Upper lobe of left lung (tissue), 6 donors: ENCODE data around the gene PTPRD. TPM values are rescaled to one million over a fixed set of nuclear protein-coding genes. Genes with fewer than 3 reads are reported as not detected.

ENCODE experiments used
- ATAC-seq, 2 donors: fragments of 200-7000 bp; cut with Tn5 transposase; one replicate each; pipeline ENCODE4 v1.9.1; 2022; ENCODE audit warnings: mild to moderate bottlenecking in 2 of 2, moderate library complexity in 2 of 2; ENCODE audit not compliant: low FRiP score in 2 of 2
- DNase-seq, 2 donors: peaks; one replicate each; pipeline ENCODE4 v3.0.0-alpha.2; 2019 to 2020
- H3K27ac ChIP-seq, 4 donors: fragments of 200-600 bp; sonication (generic); one replicate each; pipeline ENCODE4 v1.5.1; 2016 to 2019
- H3K27me3 ChIP-seq, 4 donors: fragments of 200-600 bp; sonication (generic); one replicate each; pipeline ENCODE4 v1.5.1; 2017 to 2019
- H3K36me3 ChIP-seq, 4 donors: fragments of 200-600 bp; sonication (generic); one replicate each; pipeline ENCODE4 v1.5.1; 2016 to 2019
- H3K4me1 ChIP-seq, 4 donors: fragments of 200-600 bp; sonication (generic); one replicate each; pipeline ENCODE4 v1.5.1; 2018 to 2019
- H3K4me3 ChIP-seq, 4 donors: fragments of 200-600 bp; sonication (generic); one replicate each; pipeline ENCODE4 v1.5.1; 2017 to 2019; ENCODE audit warnings: mild to moderate bottlenecking in 2 of 4, moderate library complexity in 1 of 4
- H3K9me3 ChIP-seq, 4 donors: fragments of 200-600 bp; sonication (generic); one replicate each; pipeline ENCODE4 v1.5.1; 2018 to 2019
- CTCF ChIP-seq, 6 experiments: fragments of 450-650 bp in 4 of 6; fragments of 200-600 bp in 2 of 6; sonication (generic) in 2 of 6; IDR thresholded peaks; one replicate each; pipeline ENCODE4 v1.5.1; 2016 to 2019; ENCODE audit warnings: antibody characterized with exemption in 6 of 6
- EP300 ChIP-seq, 4 donors: sonication (generic); formaldehyde crosslinking; IDR thresholded peaks; one replicate each; pipeline ENCODE4 v1.5.1; 2017; ENCODE audit warnings: antibody characterized with exemption in 4 of 4, control low read depth in 2 of 4
- POLR2A ChIP-seq, 4 donors: fragments of 450-650 bp; IDR thresholded peaks; one replicate each; pipeline ENCODE4 v1.5.1; 2016 to 2017; ENCODE audit warnings: antibody characterized with exemption in 4 of 4, mild to moderate bottlenecking in 2 of 4
- POLR2AphosphoS5 ChIP-seq, 2 donors: sonication (generic); formaldehyde crosslinking; IDR thresholded peaks; one replicate each; pipeline ENCODE4 v1.5.1; 2017; ENCODE audit warnings: antibody characterized with exemption in 2 of 2
- WGBS, 2 donors: methylation state at CpG; one replicate each; pipeline ENCODE4 v1.1.5; 2017 to 2018; 5-methylcytosine and 5-hydroxymethylcytosine counted together
- total RNA-seq, 6 donors: library from RNA; depleted of rRNA in 4 of 6; stranded (reverse); fragments of >200 nt in 4 of 6; gene quantifications; one replicate each; pipeline versions ENCODE4 v1.1.0 to v1.2.1, GENCODE V29; 2016 to 2021
- donor health status: DM: no; HTN: no; CAD: no; lungs with moderate emphysema.
- donor health status: DM: no; HTN: yes; CAD: no; lungs with severe emphysema.

The PTPRD gene
- total RNA-seq, result 10 to 100 TPM in 4 of 6 donors, 1 to 10 TPM in 2; 7.4 to 46.1 (median 14.5) TPM

- peaks cover 0 to 14% (median 1%) of the 10 kb centered on the region in 4 donors for H3K27me3 ChIP-seq
Measured at GRCh38 chr9:10612641-10613398, at the start of gene PTPRD. TSS of gene PTPRD (minus strand) at chr9:10613002.

GRCh38 chr9:10661994-10662393 lies 49.2 kb upstream of the PTPRD start:
- 33 to 39% methylated on average over 2 of the region's 2 CpGs for WGBS, 2 donors
- no peaks in the 10 kb centered on the region for H3K4me1 ChIP-seq
- H3K27ac ChIP-seq, result no peak overlapping the region
- no peaks in the 10 kb centered on the region for H3K36me3 ChIP-seq
- DNase-seq, result no peak
- H3K9me3 ChIP-seq, result no peaks in the 10 kb centered on the region
- no peaks in the 10 kb centered on the region for H3K27me3 ChIP-seq
- no peak for TF ChIP-seq POLR2AphosphoS5 (IDR thresholded peaks at IDR 0.05)
- TF ChIP-seq CTCF (IDR thresholded peaks at IDR 0.05), result no peak
- TF ChIP-seq POLR2A (IDR thresholded peaks at IDR 0.05), result no peak
- no peak for TF ChIP-seq EP300 (IDR thresholded peaks at IDR 0.05)
- no peak for ATAC-seq
- H3K4me3 ChIP-seq, result no peak overlapping the region

More at GRCh38 chr9:10612641-10613398, at the start of gene PTPRD:
- Histone ChIP-seq H3K36me3 (no peaks in the 10 kb centered on the region), H3K4me3 (peak within 1 kb of the TSS in 3 of 4 donors; percentile 46 to 57 (median 52)), H3K27ac (peak within 1 kb of the TSS in 1 of 4 donors; percentile 46), H3K9me3 (no peaks in the 10 kb centered on the region), H3K4me1 (peaks cover 0 to 15% (median 5%) of the 10 kb centered on the region in 4 donors)
- DNase-seq, result peak; percentile 55 to 88
- peak; percentile 74 to 85 for ATAC-seq
- TF ChIP-seq POLR2A (IDR thresholded peaks at IDR 0.05), result peak in 1 of 4 donors; percentile 42
- no peak for TF ChIP-seq POLR2AphosphoS5 (IDR thresholded peaks at IDR 0.05)
- peak in 3 of 6 experiments; percentile 12 to 65 (median 54) for TF ChIP-seq CTCF (IDR thresholded peaks at IDR 0.05)
- no peak for TF ChIP-seq EP300 (IDR thresholded peaks at IDR 0.05)
- WGBS, 2 donors, result 2% methylated on average over 15 to 75 of the region's 87 CpGs

GRCh38 chr9:10661376-10661775 lies 48.6 kb upstream of the PTPRD start:
- Histone ChIP-seq H3K4me1 (no peaks in the 10 kb centered on the region), H3K36me3 (no peaks in the 10 kb centered on the region), H3K9me3 (no peaks in the 10 kb centered on the region), H3K27ac (no peak overlapping the region), H3K27me3 (no peaks in the 10 kb centered on the region), H3K4me3 (no peak overlapping the region)
- TF ChIP-seq EP300 (IDR thresholded peaks at IDR 0.05) (no peak), CTCF (IDR thresholded peaks at IDR 0.05) (no peak), POLR2A (IDR thresholded peaks at IDR 0.05) (no peak), POLR2AphosphoS5 (IDR thresholded peaks at IDR 0.05) (no peak)
- ATAC-seq, result no peak
- no peak for DNase-seq
- 73 to 75% methylated on average over 1 of the region's 1 CpG for WGBS, 2 donors

- H3K9me3 ChIP-seq, result peaks cover 0 to 20% (median 4%) of the 10 kb centered on the region in 4 donors
- H3K4me1 ChIP-seq, result no peaks in the 10 kb centered on the region
- no peak overlapping the region for H3K4me3 ChIP-seq
- no peak overlapping the region for H3K27ac ChIP-seq
- H3K27me3 ChIP-seq, result no peaks in the 10 kb centered on the region
- ATAC-seq, result no peak
- TF ChIP-seq EP300 (IDR thresholded peaks at IDR 0.05) (no peak), POLR2A (IDR thresholded peaks at IDR 0.05) (no peak), CTCF (IDR thresholded peaks at IDR 0.05) (no peak), POLR2AphosphoS5 (IDR thresholded peaks at IDR 0.05) (no peak)
- H3K36me3 ChIP-seq, result no peaks in the 10 kb centered on the region
- DNase-seq, result no peak
- WGBS, 2 donors, result 80% methylated on average over 2 of the region's 2 CpGs; no CpG with 5 or more reads in 1 of the 2 donors
Measured at GRCh38 chr9:10651012-10651411, 38.2 kb upstream of the PTPRD start.
